Measurements from ENCODE around the gene KCNIP1. TPM values are rescaled to one million over a fixed set of nuclear protein-coding genes. Genes with fewer than 3 reads are reported as not detected.

Gene KCNIP1
- total RNA-seq, 1 donor, result under 0.01 TPM

DNA sequence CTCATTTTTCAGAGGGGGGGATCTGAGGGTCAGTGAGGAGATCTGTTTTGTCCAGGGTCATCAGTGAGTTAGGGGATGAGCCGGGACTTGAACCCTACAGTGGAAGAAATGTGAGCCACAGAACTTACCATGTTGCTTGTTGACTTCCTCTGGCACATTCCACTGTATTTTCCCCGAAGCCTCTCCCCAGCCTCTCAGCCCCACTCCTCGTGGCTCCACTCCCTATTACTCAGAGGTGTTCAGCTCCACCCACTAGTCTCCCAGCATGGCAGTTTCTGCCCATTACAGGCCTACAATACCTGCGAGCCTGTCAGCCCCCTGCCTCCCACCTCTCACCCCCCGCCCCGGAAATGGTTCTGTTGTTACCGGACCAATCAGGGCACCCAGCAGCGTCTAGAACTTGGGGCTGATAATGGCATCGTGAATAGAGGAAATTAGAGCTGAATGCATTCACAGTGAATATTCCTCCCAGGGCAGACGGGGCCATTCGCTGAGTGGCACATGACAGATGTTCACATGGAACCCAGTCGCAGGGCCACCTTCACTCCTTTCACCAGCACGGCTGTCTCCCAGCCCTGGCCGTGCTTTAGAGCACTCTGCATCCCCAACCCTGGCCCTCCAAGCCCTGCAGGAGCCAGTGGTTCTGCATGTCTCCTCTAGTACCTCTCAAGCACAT is 81.6 kb downstream of the KCNIP1 start:
- DNase-seq (ENCODE audit: low read depth in 2 of 3, low spot score in 2 of 3), result no peak

DNA sequence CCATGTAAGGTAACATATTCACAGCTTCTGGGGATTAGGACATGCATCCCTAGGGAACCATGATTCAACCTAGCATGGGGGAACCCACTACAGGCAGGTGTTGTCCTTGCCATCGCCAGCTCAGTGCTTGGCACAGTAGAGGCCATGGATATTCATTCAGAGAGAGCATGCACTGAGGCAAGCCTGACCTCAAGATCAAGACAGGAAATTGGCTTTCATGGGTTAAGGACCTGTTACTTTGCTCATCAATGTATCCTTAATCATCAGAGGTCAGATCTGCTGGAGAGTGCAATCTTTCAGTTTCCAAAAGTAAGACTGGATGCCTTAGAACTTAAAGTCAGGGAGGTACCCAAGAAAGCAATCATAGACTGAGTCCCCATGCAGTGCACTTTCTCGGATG is 84.0 kb downstream of the KCNIP1 start:
- DNase-seq (ENCODE audit: low read depth in 2 of 3, low spot score in 2 of 3), result no peak

DNA sequence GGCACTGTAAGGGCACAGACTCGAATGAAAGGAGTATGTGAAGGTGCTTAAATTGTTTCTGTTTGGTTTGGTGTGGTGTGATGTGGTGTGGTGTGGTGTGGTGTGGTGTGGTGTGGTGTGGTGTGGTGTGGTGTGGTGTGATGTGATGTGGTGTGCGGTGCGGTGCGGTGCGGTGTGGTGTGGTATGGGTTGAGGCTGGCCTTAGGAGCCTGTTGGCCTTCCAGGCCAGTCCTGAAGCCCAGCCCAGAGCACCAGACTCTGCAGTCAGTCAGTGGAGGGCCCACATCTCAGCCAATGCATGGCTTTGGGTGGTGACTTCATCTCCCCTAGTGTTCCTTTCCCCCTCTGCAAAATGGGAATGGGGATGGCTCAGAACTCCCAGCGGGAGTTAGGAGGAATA is 85.8 kb downstream of the KCNIP1 start:
- no peak for DNase-seq (ENCODE audit: low read depth in 2 of 3, low spot score in 2 of 3)

DNA sequence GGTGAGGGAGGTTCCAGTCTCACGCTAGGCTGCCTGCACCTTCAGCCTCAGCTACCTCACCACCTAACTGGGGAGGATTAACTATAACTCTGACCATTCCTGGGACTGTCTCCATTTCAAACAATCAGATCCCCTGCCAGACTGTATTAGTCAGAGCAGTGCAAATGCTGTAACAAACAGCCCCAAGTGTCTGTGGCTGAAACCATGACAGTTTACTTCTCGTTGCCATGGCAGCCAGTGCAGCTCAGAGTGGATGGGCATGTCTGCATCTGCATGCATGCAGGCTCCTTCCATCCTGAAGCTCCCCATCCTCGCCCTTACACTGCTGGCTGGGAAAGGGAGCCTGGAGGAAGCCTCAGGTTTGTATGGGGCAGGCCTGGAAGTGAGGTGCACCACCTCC is 86.7 kb downstream of the KCNIP1 start:
- no peak for DNase-seq (ENCODE audit: low read depth in 2 of 3, low spot score in 2 of 3)

DNA sequence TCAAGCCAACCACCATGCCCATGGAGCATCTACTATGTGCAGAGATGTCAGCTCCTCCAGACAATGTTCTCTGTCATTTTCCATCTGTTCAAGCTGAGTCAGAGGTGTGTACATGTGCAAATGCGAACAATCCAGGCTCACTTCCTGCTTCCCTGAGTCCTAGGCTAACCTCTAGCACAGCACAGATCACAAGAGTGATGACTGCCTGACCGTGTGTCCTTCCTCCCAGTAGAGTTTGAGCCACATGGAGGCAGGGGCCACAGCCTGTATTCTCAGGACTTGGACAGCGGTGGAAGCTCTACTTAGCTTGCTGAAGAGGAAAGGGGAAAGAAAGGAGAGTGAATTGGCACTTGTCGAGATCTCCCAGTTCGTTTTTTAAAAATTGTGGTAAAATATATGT is 87.2 kb downstream of the KCNIP1 start:
- no peak for DNase-seq (ENCODE audit: low read depth in 2 of 3, low spot score in 2 of 3)

DNA sequence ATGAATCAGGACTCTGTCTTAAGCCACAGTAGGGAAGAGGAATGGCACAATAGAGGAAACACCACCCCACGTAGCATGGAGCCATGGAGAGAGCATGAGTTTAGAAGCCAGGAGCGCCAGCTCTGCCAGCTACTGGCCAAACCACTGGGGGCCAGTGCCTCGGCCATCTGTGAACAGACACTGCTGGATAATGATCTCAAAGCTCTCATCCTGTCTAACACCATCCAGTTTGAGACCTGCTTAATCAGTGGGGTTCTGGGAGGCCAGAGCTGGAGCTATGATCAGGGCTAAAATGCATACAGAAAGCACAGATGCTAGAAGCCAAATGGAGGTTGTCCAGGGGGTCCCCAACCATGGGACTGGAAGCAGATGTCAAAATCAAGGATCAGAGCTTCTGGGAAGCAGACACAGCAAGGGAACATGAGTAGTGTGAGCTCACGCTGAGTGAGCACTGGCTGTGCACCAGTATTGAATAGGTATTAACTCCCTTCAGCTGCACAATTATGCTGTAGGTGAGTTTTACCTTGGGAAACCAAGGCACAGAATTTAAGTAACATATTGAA is 92.7 kb downstream of the KCNIP1 start:
- DNase-seq (ENCODE audit: low read depth in 2 of 3, low spot score in 2 of 3), result no peak

DNA sequence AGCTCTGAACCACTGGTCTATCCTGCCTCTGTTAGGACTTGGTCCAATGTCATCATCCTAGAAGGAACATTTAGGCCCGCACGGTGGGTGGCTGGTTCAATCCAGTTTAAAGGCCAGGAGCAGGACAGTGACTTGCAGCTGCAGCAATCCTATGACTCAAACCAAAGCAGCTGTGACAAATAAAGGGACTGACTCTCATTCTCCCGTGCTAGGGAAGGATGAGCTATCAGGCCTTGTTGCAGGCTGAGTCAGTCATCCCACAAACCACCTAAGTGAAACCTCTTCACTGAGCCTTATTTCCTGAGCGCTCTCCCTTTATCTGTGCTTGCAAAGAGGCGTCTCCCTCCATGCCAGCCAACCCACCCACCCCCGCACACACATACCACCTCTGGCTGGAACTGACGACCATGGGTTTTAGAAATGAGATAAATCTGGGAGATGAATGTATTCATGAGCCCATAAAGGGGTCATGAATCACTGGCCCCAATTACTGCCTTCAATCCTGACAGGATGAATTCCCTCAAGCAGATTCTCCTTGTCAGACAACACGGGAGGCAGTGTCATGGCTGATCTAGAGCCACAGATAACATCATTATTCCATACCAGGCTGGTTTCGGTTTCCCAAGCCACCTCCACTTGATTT is 93.4 kb downstream of the KCNIP1 start:
- DNase-seq (ENCODE audit: low read depth in 2 of 3, low spot score in 2 of 3), result no peak

DNA sequence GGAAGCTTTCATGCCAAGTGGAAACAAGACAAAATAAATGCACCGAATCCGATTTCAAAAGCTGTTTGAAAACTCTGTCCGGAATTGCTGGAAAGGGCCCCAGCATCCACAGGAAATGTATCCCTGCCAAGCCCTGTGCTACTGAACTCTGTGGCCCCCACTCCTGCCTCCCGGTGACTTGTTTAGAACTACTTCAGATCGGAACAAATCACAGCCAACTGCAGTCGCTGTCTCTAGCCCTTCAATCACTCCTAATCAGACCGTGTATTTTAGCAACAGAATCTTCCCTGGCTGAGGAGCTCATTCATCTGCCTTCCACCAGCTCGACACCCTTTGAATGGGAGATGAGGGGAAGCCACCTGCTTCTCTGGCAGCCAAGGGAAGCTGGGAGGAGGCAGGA is 94.1 kb downstream of the KCNIP1 start:
- DNase-seq (ENCODE audit: low read depth in 2 of 3, low spot score in 2 of 3), result no peak

DNA sequence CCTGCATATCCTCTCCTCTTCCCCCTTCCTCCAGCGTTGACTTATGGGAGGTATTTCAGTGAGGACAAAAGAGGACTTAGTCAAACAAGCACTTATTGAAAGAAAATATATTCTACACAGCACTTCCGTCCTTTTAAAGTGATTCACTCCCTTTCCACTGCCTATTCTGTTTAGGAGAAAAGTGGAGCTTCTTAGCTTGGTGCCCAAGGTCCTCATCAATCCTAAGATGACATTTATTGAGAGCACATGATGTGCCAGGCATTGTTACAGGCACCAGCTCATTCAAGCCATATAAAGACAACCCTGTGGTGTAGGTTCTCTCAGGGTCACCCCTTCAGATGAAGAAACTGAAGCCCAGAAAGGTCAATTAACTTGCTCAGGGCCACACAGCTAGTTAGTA is 95.9 kb downstream of the KCNIP1 start:
- DNase-seq (ENCODE audit: low read depth in 2 of 3, low spot score in 2 of 3), result no peak

DNA sequence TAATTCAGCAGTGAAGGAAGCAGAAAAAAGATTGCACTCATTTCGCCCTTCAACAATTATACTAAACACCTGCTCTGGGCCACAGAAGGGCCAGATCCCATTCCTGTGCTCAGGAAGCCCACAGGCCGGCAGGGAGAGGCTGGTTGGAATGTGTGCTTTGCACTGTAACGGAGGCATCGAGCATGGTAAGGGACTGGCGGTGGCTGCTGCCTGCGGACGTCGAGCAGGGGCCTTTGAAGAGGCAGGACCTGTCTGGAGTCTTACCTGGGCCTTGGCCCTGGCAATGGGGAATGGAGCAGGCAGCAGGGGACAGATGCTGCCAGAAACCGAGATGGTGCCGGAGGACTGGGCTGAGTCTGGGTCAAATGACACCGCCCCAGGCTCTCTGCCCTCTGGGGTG is 97.8 kb downstream of the KCNIP1 start:
- DNase-seq (ENCODE audit: low read depth in 2 of 3, low spot score in 2 of 3), result no peak

DNA sequence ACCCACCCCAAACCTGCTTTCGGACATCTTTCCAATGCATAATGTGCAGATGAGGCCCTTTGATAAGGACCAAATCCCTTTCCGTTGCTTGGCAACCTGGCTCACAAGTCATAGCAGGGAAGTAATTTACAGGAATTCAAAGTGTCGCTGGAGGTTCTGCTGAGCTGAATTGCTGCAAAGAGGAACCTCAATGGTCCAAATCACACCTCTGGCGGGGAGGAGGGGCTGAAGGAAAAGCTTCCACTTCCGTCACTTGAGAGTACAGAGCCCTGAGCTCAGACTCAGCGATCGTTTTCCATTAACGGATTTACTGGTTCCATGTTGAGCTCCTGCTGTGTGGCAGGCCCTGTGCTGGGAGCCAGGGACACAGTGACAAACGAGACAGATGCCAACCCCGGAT is 99.3 kb downstream of the KCNIP1 start:
- no peak for DNase-seq (ENCODE audit: low read depth in 2 of 3, low spot score in 2 of 3)

DNA sequence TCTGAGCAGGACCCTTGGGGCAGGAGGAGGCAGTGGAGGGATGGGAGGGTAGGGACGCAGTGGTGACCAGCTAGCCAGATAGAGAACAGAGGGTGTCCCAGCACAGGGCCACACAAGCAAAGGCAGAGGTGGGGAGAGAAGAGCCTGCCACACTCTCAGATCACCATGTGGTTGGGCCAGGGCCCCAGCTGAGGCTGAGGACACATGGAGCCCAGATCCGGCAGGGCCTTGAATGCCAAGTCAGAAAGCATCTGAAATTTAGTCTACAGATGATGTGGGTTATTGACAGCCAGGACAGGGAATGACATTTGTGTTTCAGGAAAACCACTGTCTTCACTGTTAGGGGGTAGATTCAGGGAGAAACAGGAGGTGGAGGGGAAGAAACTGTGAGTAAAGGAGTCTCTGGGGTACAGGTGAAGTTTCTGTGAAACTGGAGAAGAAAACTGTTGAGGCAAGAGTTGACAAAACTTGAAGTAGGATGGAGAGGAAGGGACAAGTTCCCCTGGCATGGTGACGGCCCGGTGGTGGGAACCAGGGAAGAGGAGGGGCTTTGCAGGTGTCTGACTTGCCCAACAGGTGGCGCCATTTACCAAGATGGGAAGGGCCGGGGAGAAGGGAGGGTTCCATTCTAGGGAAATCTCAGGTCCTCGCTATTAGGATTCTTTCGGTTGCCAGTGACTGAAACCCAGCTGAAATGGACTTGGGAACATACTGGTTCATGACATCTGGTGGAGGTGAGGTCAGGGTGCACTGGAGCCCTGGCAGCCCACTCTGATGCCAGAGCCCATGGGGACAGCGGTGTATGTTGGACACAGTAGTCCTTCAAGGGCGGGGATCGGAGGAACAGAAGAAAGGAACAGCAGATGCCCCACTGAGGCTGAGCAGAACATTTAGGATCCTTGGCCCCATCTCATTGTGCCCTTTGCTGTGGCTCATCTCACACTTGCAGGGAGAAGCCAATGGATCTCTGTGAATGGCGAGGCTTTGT is 100.1 kb downstream of the KCNIP1 start:
- peak in 2 of 3 donors; percentile 62 to 84 for DNase-seq (ENCODE audit: low read depth in 2 of 3, low spot score in 2 of 3)

DNA sequence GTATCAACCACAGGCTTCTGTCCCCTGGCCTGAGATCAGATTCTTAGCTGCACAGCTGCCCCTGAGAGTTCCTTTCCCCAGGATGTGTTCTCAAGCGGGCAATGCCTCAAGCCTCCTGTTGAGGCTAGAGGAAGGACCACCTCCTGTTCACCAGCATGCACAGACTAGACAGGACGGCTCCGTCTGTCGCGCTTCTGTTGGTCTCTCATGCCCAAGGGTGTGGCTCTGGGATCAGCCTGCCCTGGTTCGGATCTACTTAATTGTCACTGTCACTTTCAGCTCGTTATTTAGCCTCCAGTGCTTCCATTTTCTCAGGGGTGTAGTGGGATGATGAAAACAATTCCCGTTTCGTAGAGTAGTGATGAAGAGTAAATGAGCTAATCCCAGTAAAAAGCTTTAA is 103.1 kb downstream of the KCNIP1 start:
- DNase-seq (ENCODE audit: low read depth in 2 of 3, low spot score in 2 of 3), result no peak

DNA sequence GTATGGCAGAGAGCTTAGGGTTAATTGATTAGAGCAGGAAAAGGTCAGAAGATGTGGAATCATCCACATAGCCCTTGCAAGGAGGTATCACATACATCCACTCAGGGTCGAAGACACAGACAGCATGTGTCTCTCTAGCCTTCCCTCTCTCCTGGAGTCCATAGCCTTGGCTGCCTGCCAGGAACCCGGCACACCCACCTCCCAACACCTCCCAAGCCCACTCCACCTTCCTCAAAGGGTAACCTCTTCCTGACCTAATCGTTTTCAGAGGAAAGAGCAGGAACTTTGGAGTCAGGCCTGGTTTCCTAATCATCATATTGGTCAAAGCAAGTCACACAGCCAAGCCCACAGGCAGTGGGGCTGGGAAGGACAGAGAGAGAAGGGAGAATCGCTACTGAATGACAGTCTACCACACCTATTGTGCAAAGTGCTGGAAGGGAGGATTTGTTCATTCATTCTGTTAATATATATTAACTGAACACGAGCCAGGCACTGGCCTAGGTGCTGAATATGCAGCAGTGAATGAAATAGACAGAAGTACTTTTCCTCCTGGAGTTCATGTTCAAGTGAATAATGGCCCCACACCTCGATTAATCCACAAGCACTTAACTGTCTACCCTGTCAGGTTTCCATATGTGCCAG is 107.8 kb downstream of the KCNIP1 start:
- DNase-seq (ENCODE audit: low read depth in 2 of 3, low spot score in 2 of 3), result no peak

DNA sequence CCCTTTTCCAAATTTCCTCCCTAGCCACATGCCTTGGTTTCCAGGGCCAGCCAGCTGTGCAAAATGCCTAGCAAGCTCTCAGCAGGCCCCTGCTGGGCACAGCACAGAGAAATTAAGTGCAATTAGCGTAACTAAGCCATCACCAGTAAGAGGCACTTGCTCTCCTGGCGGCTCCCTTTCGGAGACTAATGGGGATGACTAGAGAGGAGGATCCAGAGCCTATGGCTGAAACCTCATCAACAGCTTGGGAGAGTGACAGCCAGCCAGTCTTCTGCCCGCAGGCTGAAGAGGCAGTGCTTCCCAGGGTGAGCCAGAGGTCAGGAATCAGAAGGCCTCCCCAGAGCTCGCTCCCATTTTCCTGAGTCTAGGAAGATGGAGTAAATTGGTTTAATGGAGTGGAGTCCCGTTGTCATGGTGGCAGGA is 108.4 kb downstream of the KCNIP1 start:
- no peak for DNase-seq (ENCODE audit: low read depth in 2 of 3, low spot score in 2 of 3)

DNA sequence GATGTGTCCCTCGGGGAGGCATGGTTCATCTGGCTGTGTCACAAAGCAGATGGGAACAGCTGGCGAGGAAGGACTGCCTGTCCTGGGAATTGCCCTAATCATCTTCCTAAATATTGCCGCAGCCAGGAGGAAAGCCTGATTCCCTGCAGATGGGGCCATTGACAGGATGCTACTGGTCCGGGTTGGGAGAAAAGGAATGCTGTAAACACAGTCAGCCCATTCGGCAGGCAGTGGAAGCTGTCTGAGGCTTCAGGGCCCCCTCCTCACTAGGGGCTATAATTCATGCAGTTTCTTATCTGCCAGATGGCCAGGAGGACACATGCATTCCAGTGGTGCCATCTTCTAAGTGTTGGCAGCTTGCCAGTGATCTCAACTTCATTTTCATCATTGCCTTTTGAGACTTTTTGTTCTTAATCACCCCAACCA is 110.3 kb downstream of the KCNIP1 start:
- DNase-seq (ENCODE audit: low read depth in 2 of 3, low spot score in 2 of 3), result no peak

DNA sequence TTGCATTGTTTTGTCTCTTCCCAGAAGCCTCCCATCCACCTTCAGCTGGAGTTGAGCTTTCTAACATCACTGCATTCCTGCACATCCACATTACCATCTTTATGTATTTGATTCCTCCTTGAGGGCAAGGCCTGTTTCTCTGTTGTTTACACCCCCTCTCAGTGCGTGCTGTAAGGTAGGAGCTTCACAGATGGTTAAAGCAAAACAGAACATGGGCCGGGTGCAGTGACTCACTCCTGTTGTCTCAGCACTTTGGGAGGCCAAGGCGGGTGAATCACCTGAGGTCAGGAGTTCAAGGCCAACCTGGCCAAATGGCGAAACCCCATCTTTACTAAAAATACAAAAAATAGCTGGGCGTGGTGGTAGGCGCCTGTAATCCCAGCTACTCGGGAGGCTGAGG is 110.9 kb downstream of the KCNIP1 start:
- DNase-seq (ENCODE audit: low read depth in 2 of 3, low spot score in 2 of 3), result no peak

DNA sequence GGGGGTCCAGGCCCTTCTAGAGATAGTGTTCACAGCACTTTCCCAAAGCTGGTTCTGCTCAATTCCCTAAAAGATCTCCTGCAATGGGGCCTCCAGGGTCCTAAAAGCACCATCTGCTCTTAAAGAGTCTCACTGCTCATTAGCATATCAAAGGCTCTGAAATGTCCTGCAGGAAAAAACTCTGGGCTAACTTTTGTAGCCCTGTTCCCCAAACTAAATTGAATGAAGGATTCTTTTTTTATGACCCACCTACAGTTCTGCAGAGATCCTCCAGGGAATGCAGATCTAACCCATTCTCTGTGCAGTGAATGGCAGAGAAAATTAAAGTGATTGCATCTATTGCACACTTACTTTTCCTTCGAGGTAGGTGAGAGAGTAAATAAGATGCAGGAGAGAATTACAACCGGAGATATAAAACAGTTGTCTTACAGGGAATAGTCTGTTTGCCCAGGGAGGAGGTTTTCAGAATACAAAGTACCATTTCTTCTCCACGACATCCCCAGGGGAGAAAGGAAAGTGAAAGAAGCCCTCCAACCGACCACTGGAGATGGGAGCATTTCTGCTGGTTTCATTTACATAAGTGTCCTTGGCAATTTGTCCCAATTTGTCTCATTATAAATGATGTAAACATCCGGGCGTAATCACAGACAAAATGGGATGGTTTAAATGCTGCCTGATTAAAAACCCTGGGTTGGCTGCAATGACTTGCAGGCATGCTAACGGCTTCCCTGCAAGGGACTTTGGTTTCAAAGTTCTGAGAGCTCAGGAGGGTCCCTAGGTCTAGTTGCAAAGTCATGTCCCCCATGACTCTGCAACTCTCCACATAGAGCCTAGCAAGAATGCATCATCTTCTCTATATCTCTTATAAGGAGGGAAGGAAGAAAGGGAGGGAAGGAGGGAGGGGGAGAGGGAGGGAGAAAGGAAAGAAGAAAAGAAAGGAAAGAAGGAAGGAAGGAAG is 114.0 kb downstream of the KCNIP1 start:
- DNase-seq (ENCODE audit: low read depth in 2 of 3, low spot score in 2 of 3), result peak in 2 of 3 donors; percentile 64 to 77

DNA sequence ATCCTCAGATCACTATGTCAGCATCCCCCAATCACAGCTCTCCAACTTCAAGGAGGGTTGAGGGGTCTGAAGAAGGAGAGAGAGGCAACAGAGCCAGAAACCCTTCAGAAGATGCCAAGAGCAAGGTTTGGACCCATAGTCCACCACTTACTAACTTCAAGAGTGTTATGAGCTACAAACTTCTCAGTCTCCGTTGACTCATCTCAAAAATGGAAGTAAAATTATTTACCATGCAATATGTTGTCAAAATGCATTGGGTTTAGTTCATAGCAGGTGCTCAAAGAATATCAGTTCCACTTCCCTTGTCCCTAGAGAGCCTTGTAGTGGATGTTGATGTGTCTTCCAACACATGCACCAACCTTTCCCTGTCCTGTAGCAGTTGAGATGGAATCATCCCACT is 116.0 kb downstream of the KCNIP1 start:
- no peak for DNase-seq (ENCODE audit: low read depth in 2 of 3, low spot score in 2 of 3)

DNA sequence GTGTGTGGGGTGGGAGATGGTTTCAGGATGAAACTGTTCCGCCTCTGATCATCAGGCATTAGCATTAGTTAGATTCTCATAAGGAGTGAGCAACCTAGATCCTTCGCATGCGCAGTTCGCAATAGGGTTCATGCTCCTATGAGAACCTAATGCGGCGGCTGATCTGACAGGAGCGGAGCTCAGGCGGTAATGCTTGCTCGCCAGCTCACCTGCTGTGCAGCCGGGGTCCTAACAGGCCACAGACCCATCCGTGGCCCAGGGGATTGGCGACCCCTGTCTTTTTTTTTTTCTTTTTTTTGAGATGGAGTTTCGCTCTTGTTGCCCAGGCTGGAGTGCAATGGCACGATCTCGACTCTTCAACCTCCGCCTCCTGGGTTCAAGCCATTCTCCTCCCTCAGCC is 119.1 kb downstream of the KCNIP1 start:
- DNase-seq (ENCODE audit: low read depth in 2 of 3, low spot score in 2 of 3), result no peak
